Spleen (tissue), 11 donors: ENCODE data around the gene ATG101. TPM values are rescaled to one million over a fixed set of nuclear protein-coding genes. Genes with fewer than 3 reads are reported as not detected.
A peak's percentile ranks its signal among the peaks of the same experiment; 100 is the strongest.

Experiments
- DNase-seq: peaks from one replicate; pipeline ENCODE4 v3.0.0-alpha.2; 2020
- H3K27ac ChIP-seq, 8 donors: fragments of 200-600 bp; sonication (generic) in 7 of 8; 1 replicate in 4 of 8; 2 replicates in 4 of 8; pipeline versions ENCODE4 v1.5.0 to v1.8.0; 2016 to 2021; ENCODE audit warnings: inconsistent platforms in 4 of 8, mild to moderate bottlenecking in 4 of 8, moderate library complexity in 1 of 8
- H3K27me3 ChIP-seq, 7 donors: fragments of 200-600 bp; sonication (generic) in 6 of 7; replicated peaks in 1 of 7; 1 replicate in 4 of 7; 2 replicates in 3 of 7; pipeline versions ENCODE4 v1.5.0 to v1.8.0; 2016 to 2021; ENCODE audit warnings: inconsistent platforms in 3 of 7, mild to moderate bottlenecking in 1 of 7
- H3K36me3 ChIP-seq, 6 donors: fragments of 200-600 bp; sonication (generic) in 5 of 6; 1 replicate in 4 of 6; 2 replicates in 2 of 6; pipeline versions ENCODE4 v1.5.0 to v1.8.0; 2016 to 2021; ENCODE audit warnings: inconsistent platforms in 2 of 6
- H3K4me1 ChIP-seq, 6 donors: fragments of 200-600 bp; sonication (generic) in 5 of 6; 1 replicate in 3 of 6; 2 replicates in 3 of 6; pipeline versions ENCODE4 v1.5.0 to v1.8.0; 2016 to 2021; ENCODE audit warnings: inconsistent platforms in 3 of 6
- H3K4me3 ChIP-seq, 8 donors: fragments of 200-600 bp; sonication (generic) in 7 of 8; 1 replicate in 4 of 8; 2 replicates in 4 of 8; pipeline versions ENCODE4 v1.5.0 to v1.8.0; 2016 to 2021; ENCODE audit warnings: inconsistent platforms in 4 of 8, mild to moderate bottlenecking in 4 of 8, moderate library complexity in 2 of 8
- H3K9me3 ChIP-seq, 8 donors: fragments of 200-600 bp; sonication (generic) in 7 of 8; 1 replicate in 4 of 8; 2 replicates in 4 of 8; pipeline versions ENCODE4 v1.5.0 to v1.8.0; 2016 to 2021; ENCODE audit warnings: inconsistent platforms in 4 of 8
- POLR2A ChIP-seq, 3 donors: fragments of 450-650 bp; IDR thresholded peaks; one replicate each; pipeline ENCODE4 v1.5.1; 2017; ENCODE audit warnings: antibody characterized with exemption in 3 of 3, mild to moderate bottlenecking in 1 of 3
- POLR2AphosphoS5 ChIP-seq, 3 donors: sonication (generic); formaldehyde crosslinking; IDR thresholded peaks; one replicate each; pipeline ENCODE4 v1.5.1; 2017; ENCODE audit warnings: antibody characterized with exemption in 3 of 3
- WGBS, 5 donors: extraction: QIAGEN DNeasy Blood & Tissue Kit in 3 of 5; methylation state at CpG; one replicate each; pipeline versions ENCODE4 v1.1.5 to v1.1.7; 2013 to 2018; 5-methylcytosine and 5-hydroxymethylcytosine counted together
- intact Hi-C: fragments of 100-400 bp; cut with DNase I; formaldehyde crosslinking; loops from one replicate; pipeline ENCODE4 v1.15.0; 2023; ENCODE audit warnings: low total_unique reads
- polyA plus RNA-seq, 3 donors: library from polyadenylated mRNA; stranded (reverse); fragments of 200-250 nt; gene quantifications; one replicate each; pipeline ENCODE4 v1.2.1, GENCODE V29; 2013
- total RNA-seq, 7 donors: library from RNA; depleted of rRNA in 3 of 7; stranded (reverse); fragments of >200 nt in 3 of 7; fragmentation: NEBNext Ultra II Directional in 4 of 7; extraction: Animal tissue kit (Norgen Biotek cat#: 25700) in 4 of 7; gene quantifications; one replicate each; pipeline versions ENCODE4 v1.1.0 to v1.2.1, GENCODE V29; 2016 to 2021
- TF ChIP-seq, protein P1 (sequence below), 11 experiments: fragments of 200-600 bp in 7 of 11; fragments of 450-650 bp in 4 of 11; sonication (generic) in 4 of 11; IDR thresholded peaks in 8 of 11; conservative IDR thresholded peaks in 3 of 11; 1 replicate in 7 of 11; 2 replicates in 4 of 11; pipeline versions ENCODE4 v1.4.0 to v1.8.0; 2016 to 2021; ENCODE audit warnings: antibody characterized with exemption in 11 of 11, inconsistent platforms in 4 of 11, mild to moderate bottlenecking in 1 of 11
- donor health status: healthy with polysubstance abuse.
- donor health status: DM: no; HTN: no; CAD: no; lungs with moderate emphysema.
- donor health status: DM: no; HTN: no; CAD: no.
- donor health status: Bipolar disorder and iron deficiency.
- donor health status: healthy.
- donor health status: DM: no; HTN: no; CAD: no.
- donor health status: DM: yes; HTN: yes; CAD: no.

The ATG101 gene
- total and polyA plus RNA-seq, 10 donors: 23.5 to 81.1 (median 33.5) TPM

DNA sequence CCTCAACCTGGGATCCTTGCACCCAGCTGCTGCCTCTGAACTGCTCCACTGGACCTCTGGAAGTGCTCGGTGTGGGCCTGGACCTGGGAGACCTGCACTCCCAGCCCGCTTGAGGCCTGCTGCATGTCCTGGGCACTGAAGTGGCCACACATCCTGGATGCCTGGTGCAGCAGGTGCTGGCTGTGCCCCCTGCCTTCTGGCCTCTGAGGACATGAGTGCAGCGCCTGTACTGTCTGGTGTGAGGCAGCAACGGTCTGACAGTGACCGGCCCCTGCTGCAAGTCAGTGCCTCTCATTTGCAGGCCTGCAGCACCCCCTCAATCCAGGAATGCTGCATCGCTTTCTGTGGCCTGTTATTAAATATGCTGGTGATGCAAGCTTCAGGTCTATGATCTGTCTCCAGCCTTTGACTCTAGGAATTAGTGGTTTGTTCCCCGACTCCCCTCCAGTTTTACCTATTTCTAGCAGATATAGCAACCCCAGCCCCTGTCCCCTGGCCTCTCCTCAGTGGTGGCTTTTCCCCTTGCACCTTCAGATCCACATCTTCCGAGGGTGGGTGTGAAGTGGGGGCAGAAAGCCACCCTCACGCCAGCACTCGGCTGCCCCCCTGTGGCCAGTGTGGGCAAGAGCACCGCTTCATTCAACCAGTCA lies 13.3 kb downstream of the ATG101 start:
- peak; percentile 89 for DNase-seq
- WGBS, 5 donors: 27 to 48% (median 41%) methylated on average over 10 to 11 of the region's 11 CpGs
- peaks cover 28 to 58% (median 40%) of the 10 kb centered on the region in 6 donors for H3K4me1 ChIP-seq
- intact Hi-C loops: loop anchor here (2.0 kb wide), 1 partner anchor 56 kb away; no protein-coding TSS in a partner anchor
- H3K9me3 ChIP-seq: no peaks in the 10 kb centered on the region
- peaks cover 0 to 23% (median 2%) of the 10 kb centered on the region in 6 donors for H3K36me3 ChIP-seq
- peak overlapping the region in 7 of 8 donors; percentile 48 to 88 (median 79) for H3K27ac ChIP-seq
- H3K27me3 ChIP-seq: peaks cover 0 to 5% (median 0%) of the 10 kb centered on the region in 7 donors
- no peak overlapping the region for H3K4me3 ChIP-seq
- TF ChIP-seq POLR2AphosphoS5 (IDR thresholded peaks at IDR 0.05): peak in 2 of 3 donors; percentile 43
- TF ChIP-seq, protein P1, sequence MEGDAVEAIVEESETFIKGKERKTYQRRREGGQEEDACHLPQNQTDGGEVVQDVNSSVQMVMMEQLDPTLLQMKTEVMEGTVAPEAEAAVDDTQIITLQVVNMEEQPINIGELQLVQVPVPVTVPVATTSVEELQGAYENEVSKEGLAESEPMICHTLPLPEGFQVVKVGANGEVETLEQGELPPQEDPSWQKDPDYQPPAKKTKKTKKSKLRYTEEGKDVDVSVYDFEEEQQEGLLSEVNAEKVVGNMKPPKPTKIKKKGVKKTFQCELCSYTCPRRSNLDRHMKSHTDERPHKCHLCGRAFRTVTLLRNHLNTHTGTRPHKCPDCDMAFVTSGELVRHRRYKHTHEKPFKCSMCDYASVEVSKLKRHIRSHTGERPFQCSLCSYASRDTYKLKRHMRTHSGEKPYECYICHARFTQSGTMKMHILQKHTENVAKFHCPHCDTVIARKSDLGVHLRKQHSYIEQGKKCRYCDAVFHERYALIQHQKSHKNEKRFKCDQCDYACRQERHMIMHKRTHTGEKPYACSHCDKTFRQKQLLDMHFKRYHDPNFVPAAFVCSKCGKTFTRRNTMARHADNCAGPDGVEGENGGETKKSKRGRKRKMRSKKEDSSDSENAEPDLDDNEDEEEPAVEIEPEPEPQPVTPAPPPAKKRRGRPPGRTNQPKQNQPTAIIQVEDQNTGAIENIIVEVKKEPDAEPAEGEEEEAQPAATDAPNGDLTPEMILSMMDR (IDR thresholded peaks at IDR 0.05 in 8 of 11, conservative IDR thresholded peaks at IDR 0.05 in 3 of 11): peak; percentile 84 to 97 (median 93)
- no peak for TF ChIP-seq POLR2A (IDR thresholded peaks at IDR 0.05)

DNA sequence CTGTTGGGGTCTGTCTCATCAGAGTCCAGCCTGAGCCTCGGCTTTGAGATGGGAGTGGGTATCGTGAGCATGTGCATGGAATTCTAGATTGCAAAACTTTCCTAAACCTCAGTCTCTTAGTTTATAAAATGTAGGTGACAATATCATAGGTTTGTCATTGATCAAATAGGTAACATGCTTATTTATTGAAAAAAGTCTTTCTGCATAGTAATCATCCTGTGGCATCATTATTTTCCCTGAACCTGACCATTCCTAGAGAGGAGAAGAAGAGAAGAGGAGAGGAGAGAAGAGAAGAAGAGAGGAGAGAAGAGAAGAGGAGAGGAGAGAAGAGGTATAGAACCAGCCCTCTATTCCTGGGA lies 13.8 kb downstream of the ATG101 start:
- TF ChIP-seq, protein P1 (IDR thresholded peaks at IDR 0.05 in 8 of 11, conservative IDR thresholded peaks at IDR 0.05 in 3 of 11): peak in 6 of 11 experiments; percentile 2 to 63 (median 32)
- TF ChIP-seq POLR2AphosphoS5 (IDR thresholded peaks at IDR 0.05): no peak
- 3 to 8% (median 4%) methylated on average over 2 of the region's 2 CpGs for WGBS, 5 donors
- peak overlapping the region in 3 of 8 donors; percentile 79 to 88 (median 86) for H3K27ac ChIP-seq
- H3K4me3 ChIP-seq: no peak overlapping the region
- intact Hi-C loops: loop anchor here (2.0 kb wide), 1 partner anchor 57 kb away; no protein-coding TSS in a partner anchor
- H3K27me3 ChIP-seq: peaks cover 0 to 6% (median 0%) of the 10 kb centered on the region in 7 donors
- peaks cover 0 to 18% (median 0%) of the 10 kb centered on the region in 6 donors for H3K36me3 ChIP-seq
- H3K9me3 ChIP-seq: no peaks in the 10 kb centered on the region
- peaks cover 28 to 59% (median 40%) of the 10 kb centered on the region in 6 donors for H3K4me1 ChIP-seq
- DNase-seq: no peak

DNA sequence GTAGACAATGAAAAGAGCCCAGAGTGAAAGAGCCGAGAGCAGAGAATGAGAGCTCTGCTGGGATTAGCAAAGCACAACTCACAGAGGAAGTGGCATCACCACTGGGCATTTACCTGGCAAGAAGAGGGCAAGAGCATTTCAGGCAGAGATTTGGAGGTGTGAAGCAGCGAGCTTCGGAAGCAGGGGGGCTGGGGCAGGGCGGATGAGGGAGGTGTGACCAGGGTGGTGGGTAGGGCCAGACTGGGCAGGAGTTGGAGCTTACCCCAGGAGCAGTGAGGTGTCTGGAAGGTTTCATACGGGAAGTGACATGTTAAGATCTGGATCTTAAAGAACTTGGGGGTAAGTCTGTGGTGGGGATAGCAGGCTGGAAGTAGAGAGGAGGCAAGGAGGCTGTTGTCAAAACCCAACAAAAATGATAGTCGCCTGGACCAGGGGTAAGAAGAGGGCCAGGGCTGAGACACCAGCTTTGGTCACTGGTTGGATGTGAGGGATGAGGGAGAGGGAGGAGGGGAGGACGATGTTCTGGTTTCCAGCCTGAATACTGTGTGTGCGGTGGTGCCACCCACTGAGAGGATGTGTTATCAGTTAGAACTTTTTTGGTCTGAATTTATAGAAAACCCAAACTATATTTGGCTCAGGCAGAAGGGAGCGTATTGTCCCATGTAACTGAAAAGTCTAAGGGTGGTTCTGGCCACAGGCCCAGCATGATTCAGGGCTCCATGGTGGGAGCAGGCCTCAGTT lies 14.9 kb downstream of the ATG101 start:
- 86 to 91% (median 89%) methylated on average over 9 of the region's 9 CpGs for WGBS, 5 donors
- intact Hi-C loops: no loop called here

More for the DNA sequence above, 14.9 kb downstream of the ATG101 start:
- H3K36me3 ChIP-seq: peaks cover 0 to 8% (median 0%) of the 10 kb centered on the region in 6 donors
- no peaks in the 10 kb centered on the region for H3K9me3 ChIP-seq
- H3K4me3 ChIP-seq: no peak overlapping the region
- peak; percentile 36 for DNase-seq
- peaks cover 0 to 13% (median 0%) of the 10 kb centered on the region in 7 donors for H3K27me3 ChIP-seq
- TF ChIP-seq POLR2AphosphoS5 (IDR thresholded peaks at IDR 0.05) (no peak), POLR2A (IDR thresholded peaks at IDR 0.05) (no peak)
- TF ChIP-seq, protein P1 (IDR thresholded peaks at IDR 0.05 in 8 of 11, conservative IDR thresholded peaks at IDR 0.05 in 3 of 11): no peak
- H3K4me1 ChIP-seq: peaks cover 28 to 50% (median 38%) of the 10 kb centered on the region in 6 donors
- H3K27ac ChIP-seq: no peak overlapping the region
